Endothelial cell of umbilical vein (primary cell): ENCODE data around the gene NEO1.

ENCODE experiments used
- JUN ChIP-seq: IDR thresholded peaks from 2 replicates; pipeline ENCODE4 v1.6.1; 2011; ENCODE audit warnings: borderline replicate concordance, low read depth; ENCODE audit not compliant: insufficient read length, insufficient read depth
- POLR2A ChIP-seq: IDR thresholded peaks from 2 replicates; pipeline ENCODE4 v1.6.1; 2012; ENCODE audit warnings: low read depth, mild to moderate bottlenecking, control low read depth, low read length
- POLR2AphosphoS5 ChIP-seq: IDR thresholded peaks from 2 replicates; pipeline ENCODE4 v1.6.1; 2012; ENCODE audit warnings: low read depth, mild to moderate bottlenecking, control low read depth, low read length, moderate library complexity; ENCODE audit not compliant: insufficient read depth
- TF ChIP-seq, protein P1 (sequence below), 2 donors: IDR thresholded peaks; 1 replicate in 1 of 2; 2 replicates in 1 of 2; pipeline ENCODE4 v1.5.1; 2011; ENCODE audit warnings: low read length in 2 of 2, mild to moderate bottlenecking in 2 of 2, moderate library complexity in 2 of 2, control low read depth in 1 of 2, inconsistent platforms in 1 of 2, low read depth in 1 of 2; ENCODE audit not compliant: insufficient read depth in 1 of 2; ENCODE audit errors: extremely low read depth in 1 of 2
- TF ChIP-seq, protein P2 (sequence below): IDR thresholded peaks from 2 replicates; pipeline ENCODE4 v1.6.1; 2011; ENCODE audit not compliant: insufficient read depth, insufficient read length

DNA sequence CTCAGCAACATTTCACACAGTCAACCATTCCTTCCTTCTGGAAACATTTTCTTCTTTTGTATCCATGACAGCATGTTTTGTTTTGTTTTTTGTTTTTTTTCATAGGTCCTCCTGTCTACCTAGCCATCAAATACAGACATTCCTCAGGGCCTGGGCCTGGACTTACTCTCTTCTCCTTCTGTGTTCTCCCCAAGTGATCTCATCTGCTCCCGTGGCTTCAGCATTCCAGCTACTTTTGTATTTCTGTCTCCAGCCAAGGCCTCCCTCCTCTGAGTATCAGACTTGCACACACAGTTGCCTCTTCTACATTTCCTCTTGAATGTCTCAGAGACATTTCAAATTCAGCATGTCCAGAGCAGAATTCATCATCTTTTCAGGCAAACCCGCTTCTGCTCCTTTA lies 234.0 kb downstream of the NEO1 start:
- no peak for TF ChIP-seq JUN
- TF ChIP-seq POLR2AphosphoS5: no peak
- TF ChIP-seq, protein P1, sequence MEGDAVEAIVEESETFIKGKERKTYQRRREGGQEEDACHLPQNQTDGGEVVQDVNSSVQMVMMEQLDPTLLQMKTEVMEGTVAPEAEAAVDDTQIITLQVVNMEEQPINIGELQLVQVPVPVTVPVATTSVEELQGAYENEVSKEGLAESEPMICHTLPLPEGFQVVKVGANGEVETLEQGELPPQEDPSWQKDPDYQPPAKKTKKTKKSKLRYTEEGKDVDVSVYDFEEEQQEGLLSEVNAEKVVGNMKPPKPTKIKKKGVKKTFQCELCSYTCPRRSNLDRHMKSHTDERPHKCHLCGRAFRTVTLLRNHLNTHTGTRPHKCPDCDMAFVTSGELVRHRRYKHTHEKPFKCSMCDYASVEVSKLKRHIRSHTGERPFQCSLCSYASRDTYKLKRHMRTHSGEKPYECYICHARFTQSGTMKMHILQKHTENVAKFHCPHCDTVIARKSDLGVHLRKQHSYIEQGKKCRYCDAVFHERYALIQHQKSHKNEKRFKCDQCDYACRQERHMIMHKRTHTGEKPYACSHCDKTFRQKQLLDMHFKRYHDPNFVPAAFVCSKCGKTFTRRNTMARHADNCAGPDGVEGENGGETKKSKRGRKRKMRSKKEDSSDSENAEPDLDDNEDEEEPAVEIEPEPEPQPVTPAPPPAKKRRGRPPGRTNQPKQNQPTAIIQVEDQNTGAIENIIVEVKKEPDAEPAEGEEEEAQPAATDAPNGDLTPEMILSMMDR (IDR thresholded peaks at IDR 0.05; ENCODE audit: extremely low read depth in 1 of 2, insufficient read depth in 1 of 2, low read depth in 1 of 2, low read length in 2 of 2): no peak
- TF ChIP-seq, protein P2, sequence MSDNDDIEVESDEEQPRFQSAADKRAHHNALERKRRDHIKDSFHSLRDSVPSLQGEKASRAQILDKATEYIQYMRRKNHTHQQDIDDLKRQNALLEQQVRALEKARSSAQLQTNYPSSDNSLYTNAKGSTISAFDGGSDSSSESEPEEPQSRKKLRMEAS: no peak
- no peak for TF ChIP-seq POLR2A
